ENCODE data around the gene MAPK14. TPM values are rescaled to one million over a fixed set of nuclear protein-coding genes. Genes with fewer than 3 reads are reported as not detected.

Gene MAPK14
- total RNA-seq, 1 experiment from 2014 or later, result 60.4 TPM

DNA sequence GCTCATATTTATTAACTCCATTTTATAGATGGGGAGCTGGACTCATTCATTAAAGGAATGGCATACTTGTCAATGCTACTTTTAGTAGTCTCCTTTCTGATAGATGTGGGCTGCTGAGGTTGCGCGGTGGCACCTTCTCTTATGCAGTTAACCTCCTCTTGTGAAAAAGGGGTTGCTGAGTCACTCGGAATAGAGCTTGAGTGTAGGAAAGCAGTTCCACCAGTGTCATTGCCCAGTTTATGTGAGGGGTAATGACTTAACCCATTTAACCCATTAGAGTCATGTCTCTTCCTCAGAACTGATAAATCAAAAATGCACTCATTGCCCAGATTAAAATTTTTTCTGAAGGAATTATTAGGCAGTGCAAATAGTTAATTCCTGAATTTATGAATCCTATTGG lies 6.3 kb downstream of the MAPK14 start:
- H3K4me3 ChIP-seq, result no peak overlapping the region
- no TSS peak for BruUV-seq (replicated peaks)
- intact Hi-C loops (cut with micrococcal nuclease; ENCODE audit: unreplicated experiment), result no loop called here
- TF ChIP-seq CTCF (conservative IDR thresholded peaks at IDR 0.05) (no peak), EZH2 (IDR thresholded peaks at IDR 0.05; ENCODE audit: low read depth) (no peak)
- H2AFZ ChIP-seq, result no peak overlapping the region
- H3K4me1 ChIP-seq (replicated peaks; ENCODE audit: insufficient read depth), result peaks cover 17% of the 10 kb centered on the region
- CTCF ChIA-PET, result no interaction called here
- peaks cover 100% of the 10 kb centered on the region for H3K79me2 ChIP-seq (ENCODE audit: low read depth)
- no peaks in the 10 kb centered on the region for H3K9me2 ChIP-seq (ENCODE audit: insufficient read depth)
- 0 out of 2 replicates have a peak overlapping the region, but pooled peaks have one; percentile 22 for H3K4me2 ChIP-seq
- peaks cover 29% of the 10 kb centered on the region for H4K20me1 ChIP-seq (ENCODE audit: insufficient read depth)
- H3K36me3 ChIP-seq (ENCODE audit: low read depth), result peaks cover 4% of the 10 kb centered on the region; the same call in 1 of the 2 replicates
- no peak for DNase-seq
- H3K9me3 ChIP-seq (ENCODE audit: insufficient read depth, low read depth), result no peaks in the 10 kb centered on the region
- peaks cover 4% of the 10 kb centered on the region; the same call in 1 of the 2 replicates for H3F3A ChIP-seq (ENCODE audit: insufficient read depth, low read depth)
- H3K27me3 ChIP-seq (ENCODE audit: insufficient read depth, low read depth), result no peaks in the 10 kb centered on the region
- 0 out of 2 replicates have a peak overlapping the region, but pooled peaks have one; percentile 24 for H3K27ac ChIP-seq
- POLR2A ChIA-PET (ENCODE audit: unreplicated experiment), result no interaction called here

GRCh38 chr6:36034441-36034840 lies 6.8 kb downstream of the MAPK14 start:
- peaks cover 17% of the 10 kb centered on the region for H3K4me1 ChIP-seq (replicated peaks; ENCODE audit: insufficient read depth)
- POLR2A ChIA-PET (ENCODE audit: unreplicated experiment), result no interaction called here
- peaks cover 100% of the 10 kb centered on the region for H3K79me2 ChIP-seq (ENCODE audit: low read depth)
- no peaks in the 10 kb centered on the region; the same call in 1 of the 2 replicates for H3F3A ChIP-seq (ENCODE audit: insufficient read depth, low read depth)
- peaks cover 4% of the 10 kb centered on the region; the same call in 1 of the 2 replicates for H3K36me3 ChIP-seq (ENCODE audit: low read depth)
- TF ChIP-seq CTCF (conservative IDR thresholded peaks at IDR 0.05) (no peak), EZH2 (IDR thresholded peaks at IDR 0.05; ENCODE audit: low read depth) (no peak)
- H3K4me3 ChIP-seq, result no peak overlapping the region
- no TSS peak for BruUV-seq (replicated peaks)
- H2AFZ ChIP-seq, result no peak overlapping the region
- H3K4me2 ChIP-seq, result 0 out of 2 replicates have a peak overlapping the region, but pooled peaks have one; percentile 22
- CTCF ChIA-PET, result no interaction called here
- no peak overlapping the region for H3K27ac ChIP-seq
- H3K9me3 ChIP-seq (ENCODE audit: insufficient read depth, low read depth), result no peaks in the 10 kb centered on the region
- intact Hi-C loops (cut with micrococcal nuclease; ENCODE audit: unreplicated experiment), result no loop called here
- no peaks in the 10 kb centered on the region for H3K27me3 ChIP-seq (ENCODE audit: insufficient read depth, low read depth)
- no peak for DNase-seq
- H4K20me1 ChIP-seq (ENCODE audit: insufficient read depth), result peaks cover 29% of the 10 kb centered on the region
- no peaks in the 10 kb centered on the region for H3K9me2 ChIP-seq (ENCODE audit: insufficient read depth)

GRCh38 chr6:36035225-36035624 lies 7.6 kb downstream of the MAPK14 start:
- H3K9me3 ChIP-seq (ENCODE audit: insufficient read depth, low read depth), result no peaks in the 10 kb centered on the region
- BruUV-seq (replicated peaks), result no TSS peak
- H4K20me1 ChIP-seq (ENCODE audit: insufficient read depth), result peaks cover 33% of the 10 kb centered on the region
- H3K79me2 ChIP-seq (ENCODE audit: low read depth), result peaks cover 100% of the 10 kb centered on the region
- DNase-seq, result no peak
- no peak overlapping the region for H3K4me2 ChIP-seq
- H3K4me3 ChIP-seq, result no peak overlapping the region
- no peak for TF ChIP-seq EZH2 (IDR thresholded peaks at IDR 0.05; ENCODE audit: low read depth)
- TF ChIP-seq CTCF (conservative IDR thresholded peaks at IDR 0.05), result no peak
- H3K27me3 ChIP-seq (ENCODE audit: insufficient read depth, low read depth), result no peaks in the 10 kb centered on the region
- no peaks in the 10 kb centered on the region for H3K9me2 ChIP-seq (ENCODE audit: insufficient read depth)
- no peak overlapping the region for H2AFZ ChIP-seq
- H3K4me1 ChIP-seq (replicated peaks; ENCODE audit: insufficient read depth), result peaks cover 10% of the 10 kb centered on the region
- peaks cover under 1% of the 10 kb centered on the region; the same call in 1 of the 2 replicates for H3F3A ChIP-seq (ENCODE audit: insufficient read depth, low read depth)
- no peak overlapping the region for H3K27ac ChIP-seq
- ChIA-PET POLR2A (ENCODE audit: unreplicated experiment) (no interaction called here), CTCF (interaction anchor here (0.6 kb wide), 1 partner anchor 193 kb away, joined by 3 read pairs; no protein-coding TSS in a partner anchor)
- intact Hi-C loops (cut with micrococcal nuclease; ENCODE audit: unreplicated experiment), result no loop called here
- H3K36me3 ChIP-seq (ENCODE audit: low read depth), result peaks cover 4% of the 10 kb centered on the region; the same call in 1 of the 2 replicates

Data from PC-9 (cell line).